MM.1S (cell line): ENCODE measurements around the gene SEPTIN1.

Source experiments
- DNase-seq: peaks from one replicate; pipeline ENCODE4 v3.0.0-alpha.2; 2015
- H2AFZ ChIP-seq: fragments of 300-600 bp; sonication (generic); 2 replicates; pipeline ENCODE4 v1.6.0; 2016; ENCODE audit warnings: antibody characterized with exemption, low read length
- H3F3A ChIP-seq: fragments of 300-600 bp; sonication (generic); 2 replicates; pipeline ENCODE4 v1.6.1; 2016; ENCODE audit warnings: mild to moderate bottlenecking, antibody characterized with exemption, low read length, moderate library complexity, mixed read lengths; ENCODE audit not compliant: insufficient read depth
- H3K27ac ChIP-seq: fragments of 300-600 bp; sonication (generic); 2 replicates; pipeline ENCODE4 v1.5.1; 2016; ENCODE audit warnings: mild to moderate bottlenecking, low read length
- H3K27me3 ChIP-seq: fragments of 300-600 bp; sonication (generic); replicated peaks from 2 replicates; pipeline ENCODE4 v1.6.0; 2016; ENCODE audit warnings: low read length; ENCODE audit not compliant: insufficient read depth
- H3K36me3 ChIP-seq: fragments of 300-600 bp; sonication (generic); replicated peaks from 2 replicates; pipeline ENCODE4 v1.6.1; 2016; ENCODE audit warnings: mild to moderate bottlenecking, low read length, mixed read lengths; ENCODE audit not compliant: insufficient read depth
- H3K4me1 ChIP-seq: fragments of 300-600 bp; sonication (generic); 2 replicates; pipeline ENCODE4 v1.6.1; 2016; ENCODE audit warnings: low read length, mixed read lengths
- H3K4me2 ChIP-seq: fragments of 300-600 bp; sonication (generic); 2 replicates; pipeline ENCODE4 v1.6.0; 2016; ENCODE audit warnings: low read depth, low read length
- H3K4me3 ChIP-seq: fragments of 300-600 bp; sonication (generic); 2 replicates; pipeline ENCODE4 v1.5.1; 2016; ENCODE audit warnings: low read length, mixed read lengths
- H3K79me2 ChIP-seq: fragments of 300-600 bp; sonication (generic); 2 replicates; pipeline ENCODE4 v1.6.1; 2016; ENCODE audit warnings: mixed run types, low read length, mixed read lengths
- H3K9ac ChIP-seq: fragments of 300-600 bp; sonication (generic); 2 replicates; pipeline ENCODE4 v1.6.1; 2016; ENCODE audit warnings: low read length, mixed read lengths
- H3K9me2 ChIP-seq: fragments of 300-600 bp; sonication (generic); replicated peaks from 2 replicates; pipeline ENCODE4 v1.6.1; 2016; ENCODE audit warnings: mild to moderate bottlenecking, low read length, mixed read lengths; ENCODE audit not compliant: insufficient read depth
- H3K9me3 ChIP-seq: fragments of 300-600 bp; sonication (generic); replicated peaks from 2 replicates; pipeline ENCODE4 v1.6.1; 2016; ENCODE audit warnings: mild to moderate bottlenecking, low read length, mixed read lengths; ENCODE audit not compliant: insufficient read depth
- H4K20me1 ChIP-seq: fragments of 300-600 bp; sonication (generic); 2 replicates; pipeline ENCODE4 v1.6.1; 2016; ENCODE audit warnings: mild to moderate bottlenecking, low read length, moderate library complexity, mixed read lengths; ENCODE audit not compliant: insufficient read depth
- CTCF ChIP-seq: fragments of 300-600 bp; sonication (generic); IDR thresholded peaks from 2 replicates; pipeline ENCODE4 v1.5.1; 2016; ENCODE audit warnings: antibody characterized with exemption, low read length, mixed read lengths
- EZH2 ChIP-seq: fragments of 300-600 bp; sonication (generic); optimal IDR thresholded peaks from 2 replicates; pipeline ENCODE3; 2017; ENCODE audit warnings: low read depth, mild to moderate bottlenecking, antibody characterized with exemption, low read length, mixed read lengths
- EZH2phosphoT487 ChIP-seq: fragments of 300-600 bp; sonication (generic); IDR thresholded peaks from 2 replicates; pipeline ENCODE4 v1.6.1; 2018; ENCODE audit warnings: antibody characterized with exemption, low read length

The SEPTIN1 gene

GRCh38 chr16:30358990-30359870 is 23.1 kb downstream of the SEPTIN1 start:
- H3K4me1 ChIP-seq = peaks cover 8% of the 10 kb centered on the region; the same call in 1 of the 2 replicates
- peaks cover 9% of the 10 kb centered on the region for H3F3A ChIP-seq
- no peak overlapping the region for H3K4me3 ChIP-seq
- H4K20me1 ChIP-seq = no peaks in the 10 kb centered on the region
- no peaks in the 10 kb centered on the region for H3K27me3 ChIP-seq
- H3K9me3 ChIP-seq = no peaks in the 10 kb centered on the region
- H3K9ac ChIP-seq = no peak overlapping the region
- no peaks in the 10 kb centered on the region; the same call in 1 of the 2 replicates for H3K36me3 ChIP-seq
- no peak overlapping the region for H3K27ac ChIP-seq
- no peaks in the 10 kb centered on the region for H3K9me2 ChIP-seq
- no peak for TF ChIP-seq CTCF
- no peak for TF ChIP-seq EZH2
- no peak for TF ChIP-seq EZH2phosphoT487
- no peak overlapping the region for H2AFZ ChIP-seq
- no peak for DNase-seq
- H3K79me2 ChIP-seq = peaks cover 62% of the 10 kb centered on the region
- no peak overlapping the region for H3K4me2 ChIP-seq

GRCh38 chr16:30358577-30358936 is 23.8 kb downstream of the SEPTIN1 start:
- DNase-seq = no peak
- peaks cover 9% of the 10 kb centered on the region for H3F3A ChIP-seq
- H2AFZ ChIP-seq = no peak overlapping the region
- H3K9me3 ChIP-seq = no peaks in the 10 kb centered on the region
- H3K9me2 ChIP-seq = no peaks in the 10 kb centered on the region
- no peaks in the 10 kb centered on the region; the same call in 1 of the 2 replicates for H3K36me3 ChIP-seq
- no peak for TF ChIP-seq EZH2phosphoT487
- no peak for TF ChIP-seq EZH2
- no peak for TF ChIP-seq CTCF
- peaks cover 62% of the 10 kb centered on the region for H3K79me2 ChIP-seq
- H3K4me3 ChIP-seq = no peak overlapping the region
- H3K27ac ChIP-seq = no peak overlapping the region
- no peaks in the 10 kb centered on the region for H4K20me1 ChIP-seq
- no peak overlapping the region for H3K9ac ChIP-seq
- H3K4me1 ChIP-seq = peaks cover 15% of the 10 kb centered on the region
- H3K4me2 ChIP-seq = no peak overlapping the region
- H3K27me3 ChIP-seq = no peaks in the 10 kb centered on the region

- H3F3A ChIP-seq = peaks cover 9% of the 10 kb centered on the region
Observed at GRCh38 chr16:30357715-30358576, 24.4 kb downstream of the SEPTIN1 start.

More at GRCh38 chr16:30357715-30358576, 24.4 kb downstream of the SEPTIN1 start:
- no peak for DNase-seq
- no peak overlapping the region for H2AFZ ChIP-seq
- no peak overlapping the region for H3K27ac ChIP-seq
- H3K36me3 ChIP-seq = no peaks in the 10 kb centered on the region; the same call in 1 of the 2 replicates
- no peak overlapping the region for H3K4me2 ChIP-seq
- no peaks in the 10 kb centered on the region for H3K9me2 ChIP-seq
- peaks cover 16% of the 10 kb centered on the region for H3K4me1 ChIP-seq
- no peak overlapping the region for H3K9ac ChIP-seq
- peaks cover 62% of the 10 kb centered on the region for H3K79me2 ChIP-seq
- no peak overlapping the region for H3K4me3 ChIP-seq
- H3K27me3 ChIP-seq = no peaks in the 10 kb centered on the region
- no peak for TF ChIP-seq EZH2
- TF ChIP-seq CTCF = no peak
- TF ChIP-seq EZH2phosphoT487 = no peak
- no peaks in the 10 kb centered on the region for H3K9me3 ChIP-seq
- H4K20me1 ChIP-seq = no peaks in the 10 kb centered on the region
